ENCODE measurements around the gene MUC20.

MUC20 gene

GRCh38 chr3:195758721-195759353 lies 38.1 kb downstream of the MUC20 start:
- DNase-seq (ENCODE audit: extremely low read depth, low read depth): no peak
- H3K4me3 ChIP-seq (replicated peaks; ENCODE audit: low read depth, low read length): no peak overlapping the region
- no peak for TF ChIP-seq CTCF (IDR thresholded peaks at IDR 0.05; ENCODE audit: low read depth, low read length, missing control alignments)

- DNase-seq (ENCODE audit: extremely low read depth, low read depth): no peak
- H3K4me3 ChIP-seq (replicated peaks; ENCODE audit: low read depth, low read length): no peak overlapping the region
- TF ChIP-seq CTCF (IDR thresholded peaks at IDR 0.05; ENCODE audit: low read depth, low read length, missing control alignments): no peak
Measured at GRCh38 chr3:195760345-195761122, 39.8 kb downstream of the MUC20 start.

- DNase-seq (ENCODE audit: extremely low read depth, low read depth): no peak
- H3K4me3 ChIP-seq (replicated peaks; ENCODE audit: low read depth, low read length): no peak overlapping the region
- TF ChIP-seq CTCF (IDR thresholded peaks at IDR 0.05; ENCODE audit: low read depth, low read length, missing control alignments): no peak
Measured at GRCh38 chr3:195761123-195761566, 40.4 kb downstream of the MUC20 start.

GRCh38 chr3:195761567-195762248 lies 40.9 kb downstream of the MUC20 start:
- no peak for TF ChIP-seq CTCF (IDR thresholded peaks at IDR 0.05; ENCODE audit: low read depth, low read length, missing control alignments)
- DNase-seq (ENCODE audit: extremely low read depth, low read depth): no peak

GRCh38 chr3:195762249-195762585 lies 41.4 kb downstream of the MUC20 start:
- TF ChIP-seq CTCF (IDR thresholded peaks at IDR 0.05; ENCODE audit: low read depth, low read length, missing control alignments): no peak
- no peak for DNase-seq (ENCODE audit: extremely low read depth, low read depth)
- no peak overlapping the region for H3K4me3 ChIP-seq (replicated peaks; ENCODE audit: low read depth, low read length)

More at GRCh38 chr3:195761567-195762248, 40.9 kb downstream of the MUC20 start:
- H3K4me3 ChIP-seq (replicated peaks; ENCODE audit: low read depth, low read length): no peak overlapping the region

GRCh38 chr3:195762611-195763010 lies 41.8 kb downstream of the MUC20 start:
- no peak for TF ChIP-seq CTCF (IDR thresholded peaks at IDR 0.05; ENCODE audit: low read depth, low read length, missing control alignments)
- no peak overlapping the region for H3K4me3 ChIP-seq (replicated peaks; ENCODE audit: low read depth, low read length)
- no peak for DNase-seq (ENCODE audit: extremely low read depth, low read depth)

Data from HFF-Myc (cell line).